NCI-H2171 treated with DMSO at 0.1 percent for 48 hours (cell line): ENCODE data around the gene DLG2.
"Not testable (repeated sequence)": the region's sequence is repeated elsewhere in the genome, so short reads cannot be mapped to it uniquely, and the experiment has no call there.

ENCODE experiments used
- DNase-seq: peaks from one replicate; lab custom pipeline; 2025; lab: John Stamatoyannopoulos, UW

The DLG2 gene

GRCh38 chr11:84990141-84990540 is 637.0 kb downstream of the DLG2 start:
- no peak for DNase-seq

- DNase-seq: not testable (repeated sequence)
Measured at GRCh38 chr11:84987686-84988187, 639.4 kb downstream of the DLG2 start.

- DNase-seq: no peak
Measured at GRCh38 chr11:84981301-84981700, 645.8 kb downstream of the DLG2 start.

- no peak for DNase-seq
Measured at GRCh38 chr11:84969103-84969502, 658.0 kb downstream of the DLG2 start.

GRCh38 chr11:84965484-84965883 is 661.7 kb downstream of the DLG2 start:
- DNase-seq: no peak

GRCh38 chr11:84963240-84963639 is 663.9 kb downstream of the DLG2 start:
- DNase-seq: no peak

- DNase-seq: no peak
Measured at GRCh38 chr11:84962018-84962417, 665.1 kb downstream of the DLG2 start.

GRCh38 chr11:84958295-84958694 is 668.8 kb downstream of the DLG2 start:
- no peak for DNase-seq

- DNase-seq: no peak
Measured at GRCh38 chr11:84950569-84951270, 676.4 kb downstream of the DLG2 start.

- no peak for DNase-seq
Measured at GRCh38 chr11:84947970-84948580, 679.1 kb downstream of the DLG2 start.

GRCh38 chr11:84947070-84947469 is 680.1 kb downstream of the DLG2 start:
- DNase-seq: no peak

- DNase-seq: no peak
Measured at GRCh38 chr11:84930863-84931262, 696.3 kb downstream of the DLG2 start.

GRCh38 chr11:84929738-84930137 is 697.4 kb downstream of the DLG2 start:
- DNase-seq: no peak

- no peak for DNase-seq
Measured at GRCh38 chr11:84924154-84924692, 702.9 kb downstream of the DLG2 start.

GRCh38 chr11:84923489-84923888 is 703.7 kb downstream of the DLG2 start:
- no peak for DNase-seq

- DNase-seq: no peak
Measured at GRCh38 chr11:84922836-84923235, 704.3 kb downstream of the DLG2 start.

GRCh38 chr11:84922212-84922805 is 704.8 kb downstream of the DLG2 start:
- DNase-seq: no peak

- DNase-seq: no peak
Measured at GRCh38 chr11:84914511-84914910, 712.6 kb downstream of the DLG2 start.

GRCh38 chr11:84909740-84910139 is 717.4 kb downstream of the DLG2 start:
- DNase-seq: no peak

GRCh38 chr11:84906995-84907394 is 720.1 kb downstream of the DLG2 start:
- DNase-seq: no peak

- DNase-seq: no peak
Measured at GRCh38 chr11:84905411-84905810, 721.7 kb downstream of the DLG2 start.

- DNase-seq: no peak
Measured at GRCh38 chr11:84902445-84902844, 724.7 kb downstream of the DLG2 start.

GRCh38 chr11:84901991-84902390 is 725.2 kb downstream of the DLG2 start:
- DNase-seq: no peak
